DMS53 (cell line): ENCODE results near the gene ANKRD53.
A peak's percentile ranks its signal among the peaks of the same experiment; 100 is the strongest.

Experiments
- DNase-seq: peaks from one replicate; lab custom pipeline; 2025; lab: John Stamatoyannopoulos, UW

The ANKRD53 gene

GRCh38 chr2:70965506-70965905, 12.9 kb upstream of the ANKRD53 start:
- no peak for DNase-seq

DNA sequence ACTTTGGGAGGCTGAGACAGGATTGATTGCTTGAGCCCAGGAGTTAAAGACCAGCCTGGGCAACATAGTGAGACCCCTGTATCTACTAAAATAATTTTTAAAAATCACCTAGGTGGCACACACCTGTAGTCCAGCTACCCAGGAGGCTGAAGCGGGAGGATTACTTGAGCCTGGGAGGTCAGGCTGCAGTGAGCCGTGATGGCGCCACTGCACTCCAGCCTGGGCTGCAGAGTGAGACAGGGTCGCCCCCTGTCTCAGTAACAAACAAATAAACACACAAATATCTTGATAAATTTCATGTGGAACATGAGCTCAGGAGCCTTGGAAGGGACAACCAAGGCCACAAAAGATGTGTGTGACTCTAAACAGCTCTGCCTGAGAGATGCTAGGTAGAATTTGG, 11.7 kb upstream of the ANKRD53 start:
- no peak for DNase-seq

GRCh38 chr2:70967189-70967588, 11.2 kb upstream of the ANKRD53 start:
- DNase-seq, result no peak

GRCh38 chr2:70974592-70974991, 3.8 kb upstream of the ANKRD53 start:
- DNase-seq, result no peak

DNA sequence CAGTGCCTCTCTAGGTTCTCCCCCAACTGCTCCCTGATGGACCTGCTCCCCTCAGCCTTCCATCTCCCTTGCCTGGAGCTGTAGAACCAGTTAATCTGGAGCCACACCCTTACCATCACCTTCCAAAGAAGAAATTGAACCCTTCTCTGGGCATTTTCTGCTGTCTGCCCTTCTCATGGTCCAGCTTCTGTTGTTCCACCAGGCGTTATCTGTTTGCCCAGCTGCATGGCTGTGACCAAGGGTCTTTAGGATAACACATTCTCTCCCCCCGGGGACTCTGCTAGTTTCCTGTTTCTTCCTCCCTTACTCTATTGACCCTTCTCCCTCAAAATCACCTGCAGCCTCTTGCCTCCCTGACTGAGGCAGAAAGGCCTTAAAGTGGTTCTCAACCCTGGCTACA, 3.2 kb upstream of the ANKRD53 start:
- DNase-seq, result no peak

GRCh38 chr2:70977605-70978205, 725 bp upstream of the ANKRD53 start:
- no peak for DNase-seq

GRCh38 chr2:70979180-70979488, 704 bp downstream of the ANKRD53 start:
- no peak for DNase-seq

DNA sequence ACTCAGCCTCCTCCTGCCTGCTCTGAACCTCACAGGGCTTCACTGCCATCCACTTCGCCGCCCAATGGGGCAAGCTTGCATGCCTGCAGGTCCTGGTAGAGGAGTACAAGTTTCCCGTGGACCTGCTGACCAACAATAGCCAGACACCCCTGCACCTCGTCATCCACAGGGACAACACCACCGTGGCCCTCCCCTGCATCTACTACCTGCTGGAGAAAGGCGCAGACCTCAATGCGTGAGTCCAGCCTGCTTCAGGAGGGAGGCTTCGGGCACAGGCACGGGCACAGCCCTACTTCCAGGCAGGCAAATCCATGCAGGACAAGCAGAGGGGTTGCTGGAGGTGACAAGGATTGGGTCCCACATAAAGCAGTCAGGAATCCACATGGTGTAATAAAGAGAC, 1.2 kb downstream of the ANKRD53 start:
- no peak for DNase-seq

- no peak for DNase-seq
Observed at GRCh38 chr2:70981421-70981820, 3.0 kb downstream of the ANKRD53 start.

DNA sequence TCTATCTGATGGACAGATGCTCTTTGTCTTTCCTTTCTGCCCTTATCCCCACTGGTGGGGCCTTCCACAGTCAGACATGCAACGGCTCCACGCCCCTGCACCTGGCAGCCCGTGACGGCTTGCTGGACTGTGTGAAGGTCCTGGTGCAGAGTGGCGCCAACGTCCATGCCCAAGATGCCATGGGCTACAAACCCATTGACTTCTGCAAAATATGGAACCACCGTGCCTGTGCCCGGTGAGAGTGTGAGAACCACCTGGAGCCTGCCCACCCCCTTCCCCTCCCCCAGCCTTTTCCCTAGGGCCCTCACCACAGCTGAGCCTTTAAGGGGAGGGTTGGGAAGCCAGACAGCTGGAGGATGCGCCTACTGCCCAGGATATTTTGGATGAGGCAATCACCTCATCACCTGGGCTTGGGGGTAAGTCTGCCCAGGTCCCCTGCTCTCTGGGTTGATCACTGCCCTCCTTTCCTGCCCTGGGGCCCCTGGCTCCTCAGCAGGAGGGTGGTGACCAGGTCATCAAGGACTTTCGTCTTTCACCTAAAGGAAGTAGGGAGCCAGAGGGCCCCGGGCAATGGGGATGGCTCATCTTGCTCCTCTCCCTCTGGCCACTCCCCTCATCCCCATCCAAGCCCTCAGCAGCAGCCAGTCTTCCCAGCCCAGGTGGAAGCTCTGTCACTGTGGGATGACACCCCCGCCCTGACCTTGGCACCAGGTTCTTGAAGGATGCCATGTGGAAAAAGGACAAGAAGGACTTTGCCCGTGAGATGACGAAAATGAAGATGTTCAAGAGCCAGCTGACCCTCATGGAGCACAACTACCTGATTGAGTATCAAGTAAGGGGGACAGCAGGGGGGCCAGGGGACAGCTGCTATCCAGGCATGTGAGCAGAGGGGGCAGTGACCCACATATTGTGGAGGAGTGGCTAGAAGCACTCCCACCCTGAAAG, 3.7 kb downstream of the ANKRD53 start:
- DNase-seq, result no peak

- no peak for DNase-seq
Observed at GRCh38 chr2:70982971-70983370, 4.5 kb downstream of the ANKRD53 start.

- DNase-seq, result no peak
Observed at GRCh38 chr2:70983506-70984227, 5.2 kb downstream of the ANKRD53 start.

DNA sequence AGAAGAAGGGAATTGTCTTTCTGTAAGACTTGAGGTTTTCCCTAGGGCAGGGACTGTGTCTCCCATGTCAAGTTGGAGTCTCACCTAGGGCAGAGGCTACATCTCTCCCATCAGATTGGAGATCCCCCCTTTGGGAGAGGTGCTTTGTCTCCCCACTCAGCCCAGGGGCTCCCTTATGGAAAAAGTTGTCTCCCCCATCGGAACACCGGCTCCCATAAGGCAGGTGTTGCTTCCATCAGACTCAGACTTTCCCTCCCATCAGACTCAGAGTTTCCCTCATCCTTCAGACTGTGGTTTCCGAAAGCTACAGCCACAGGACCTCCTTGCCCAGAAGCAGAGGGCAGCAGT, 5.8 kb downstream of the ANKRD53 start:
- DNase-seq, result no peak

DNA sequence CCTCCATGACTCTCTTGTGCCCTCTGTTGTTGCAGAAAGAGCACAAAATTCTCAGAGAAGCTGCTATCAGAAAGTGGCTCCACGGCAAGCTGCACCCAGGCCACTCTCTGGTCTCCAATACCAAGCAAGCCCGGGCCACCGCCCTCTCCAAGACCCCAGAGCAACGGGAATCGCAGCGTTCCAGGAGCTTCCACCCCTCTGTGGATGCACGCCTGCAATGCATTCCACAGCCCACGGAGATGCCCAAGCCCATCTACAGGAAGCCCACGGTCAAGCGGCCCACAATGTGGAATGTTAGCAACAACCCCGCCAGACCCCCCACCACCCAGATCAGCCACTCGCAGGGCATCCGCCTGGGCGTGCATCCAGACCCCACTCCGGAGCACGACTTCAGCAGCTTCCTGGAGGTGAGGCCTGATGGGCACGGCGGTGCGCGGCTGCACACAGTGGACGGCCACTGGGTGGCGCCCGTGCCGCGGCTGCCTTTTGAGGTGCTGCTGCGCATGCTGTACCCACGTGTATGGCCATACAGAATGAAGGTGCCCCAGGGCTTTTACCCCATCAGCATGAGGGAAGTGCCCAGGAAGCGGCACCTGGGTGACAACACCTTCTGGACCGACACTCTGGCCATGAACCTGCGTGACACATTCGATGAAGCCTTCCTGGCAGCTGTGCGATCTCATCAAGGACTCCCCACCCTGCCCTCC, 6.3 kb downstream of the ANKRD53 start:
- peak; percentile 55 for DNase-seq

- DNase-seq, result no peak
Observed at GRCh38 chr2:70985283-70985688, 6.9 kb downstream of the ANKRD53 start.

DNA sequence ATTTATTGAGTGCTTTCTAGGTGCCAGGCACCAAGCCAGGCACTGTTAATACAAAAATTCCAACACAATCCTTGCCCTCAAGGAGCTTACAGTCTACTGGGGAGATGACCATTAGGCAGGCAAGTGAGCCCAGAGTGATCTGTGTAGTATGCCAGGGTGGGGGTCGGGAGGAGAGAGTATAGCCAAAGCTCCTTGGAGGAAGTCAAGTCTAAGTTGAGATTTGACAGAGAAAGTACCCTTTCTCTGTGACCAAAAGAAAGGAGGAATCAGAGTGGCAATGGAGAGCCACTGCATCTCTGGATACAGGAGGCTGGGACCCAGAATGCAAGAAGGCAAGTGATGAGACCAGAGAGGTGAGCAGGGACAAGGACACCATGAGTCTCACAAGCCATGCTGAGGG, 7.5 kb downstream of the ANKRD53 start:
- DNase-seq, result no peak

- no peak for DNase-seq
Observed at GRCh38 chr2:70986499-70987189, 8.2 kb downstream of the ANKRD53 start.

- DNase-seq, result no peak
Observed at GRCh38 chr2:70987386-70987785, 9.0 kb downstream of the ANKRD53 start.

DNA sequence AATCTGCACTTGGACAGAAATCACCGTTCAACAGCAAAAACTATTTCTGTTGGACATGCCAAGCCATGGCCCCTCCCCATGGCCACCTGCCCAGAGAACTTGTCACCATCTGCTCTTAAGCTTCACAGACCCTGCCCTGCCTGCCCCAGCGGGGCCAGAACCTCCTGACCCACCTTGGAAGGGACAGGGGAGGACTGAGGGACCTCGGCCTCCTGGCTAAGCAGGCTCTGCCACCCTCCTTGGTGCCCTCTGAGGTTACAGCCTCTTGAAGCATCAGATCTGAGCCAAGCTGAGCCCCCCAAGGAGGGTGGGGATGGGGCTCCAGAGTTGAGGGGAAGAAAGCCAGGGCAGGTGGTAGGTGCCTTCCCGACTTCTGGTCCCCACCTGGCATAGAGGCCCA, 9.7 kb downstream of the ANKRD53 start:
- no peak for DNase-seq

- DNase-seq, result no peak
Observed at GRCh38 chr2:70988726-70989648, 10.6 kb downstream of the ANKRD53 start.

DNA sequence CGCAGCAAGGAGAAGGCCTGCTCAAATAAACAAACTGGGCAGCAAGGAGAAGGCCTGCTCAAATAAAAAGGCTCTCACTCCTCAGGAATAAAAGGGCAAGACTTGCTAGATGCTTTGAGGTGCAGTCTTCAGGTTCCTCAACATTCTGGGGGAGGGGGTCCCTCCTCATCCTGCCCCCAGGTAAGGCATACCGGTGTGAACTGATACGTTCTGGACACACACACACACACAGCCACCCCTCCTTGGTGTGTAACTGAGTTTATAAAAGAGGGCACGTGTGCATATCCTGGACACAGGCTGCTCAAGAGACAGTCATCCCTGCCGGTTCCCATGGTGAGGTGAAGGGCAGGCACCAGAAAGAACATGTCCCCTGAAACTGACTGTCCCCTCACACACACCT, 11.8 kb downstream of the ANKRD53 start:
- DNase-seq, result no peak
